GM12872 (cell line): Measurements from ENCODE around the gene AMZ1.

Source experiments
- CTCF ChIP-seq: IDR thresholded peaks from 3 replicates; pipeline ENCODE4 v1.5.1; 2011; ENCODE audit warnings: low read depth, mild to moderate bottlenecking, low read length, moderate library complexity; ENCODE audit not compliant: insufficient read depth

AMZ1 gene

GRCh38 chr7:2760098-2760889 lies 72.3 kb downstream of the AMZ1 start:
- peak; percentile 44; the same call in 2 of the 3 replicates for TF ChIP-seq CTCF

- TF ChIP-seq CTCF: no peak
These were observed 73.2 kb downstream of the AMZ1 start for GRCh38 chr7:2761131-2761624.

GRCh38 chr7:2761801-2762497 lies 73.9 kb downstream of the AMZ1 start:
- no peak for TF ChIP-seq CTCF

- TF ChIP-seq CTCF: no peak
These were observed 75.6 kb downstream of the AMZ1 start for GRCh38 chr7:2763597-2763996.

GRCh38 chr7:2764621-2765020 lies 76.6 kb downstream of the AMZ1 start:
- no peak for TF ChIP-seq CTCF
